Measurements from ENCODE around the gene DUSP8. TPM values are rescaled to one million over a fixed set of nuclear protein-coding genes. Genes with fewer than 3 reads are reported as not detected.

The DUSP8 gene
- total RNA-seq, 1 experiment from 2014 or later: 10.2 TPM

DNA sequence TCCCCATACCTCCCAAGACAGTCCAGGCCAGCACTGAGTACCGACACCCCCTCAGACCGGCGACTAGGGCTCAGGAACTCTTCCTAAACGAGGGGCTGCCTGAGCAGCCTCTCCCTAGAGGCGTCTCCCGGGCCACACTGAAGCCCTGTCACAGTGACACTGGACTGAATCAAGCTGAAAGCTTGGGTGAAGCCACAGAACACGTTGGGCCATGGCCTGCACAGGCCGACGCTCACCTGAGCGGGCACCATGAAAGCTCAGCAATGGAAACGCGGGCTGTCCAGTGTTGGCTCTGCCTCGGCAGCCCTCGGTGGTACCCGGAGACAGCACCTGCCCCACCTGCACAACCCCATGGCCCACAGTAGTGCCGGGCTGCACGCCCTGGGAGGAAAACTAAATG, 42.8 kb downstream of the DUSP8 start:
- CTCF ChIA-PET: no interaction called here
- H3K79me2 ChIP-seq (ENCODE audit: insufficient read depth, low read length): peaks cover 42% of the 10 kb centered on the region

DNA sequence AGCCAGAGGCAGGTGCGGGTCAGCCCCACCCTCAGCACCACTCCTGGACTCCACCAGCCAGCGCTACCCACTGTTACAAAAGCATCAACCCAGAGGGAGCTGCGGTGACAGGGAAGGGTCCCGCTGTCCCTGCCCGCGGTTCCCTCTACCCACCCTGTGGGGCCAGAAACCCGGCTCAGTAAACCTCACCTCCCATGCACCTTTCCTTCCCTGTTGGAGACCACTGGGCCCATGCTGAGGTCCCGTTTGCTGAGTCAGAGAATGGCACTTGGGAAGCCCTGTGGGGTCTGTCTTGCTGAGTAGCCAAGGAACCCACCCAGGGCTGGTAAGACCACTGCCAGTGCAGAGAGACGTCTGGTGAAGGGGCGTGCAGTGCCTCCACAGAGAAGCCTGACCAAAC, 43.4 kb downstream of the DUSP8 start:
- Histone ChIP-seq H3K9ac (ENCODE audit: low read length) (no peak overlapping the region), H3K4me3 (replicated peaks in 1 of 2; ENCODE audit: low read depth in 1 of 2, low read length in 2 of 2) (no peak overlapping the region), H3K4me2 (ENCODE audit: low read length) (no peak overlapping the region), H4K20me1 (ENCODE audit: insufficient read depth) (no peaks in the 10 kb centered on the region), H3K9me2 (ENCODE audit: insufficient read depth) (no peaks in the 10 kb centered on the region), H3K27ac (ENCODE audit: low read depth, low read length) (no peak overlapping the region), H3K27me3 (ENCODE audit: insufficient read depth, low read length) (no peaks in the 10 kb centered on the region), H2AFZ (ENCODE audit: low read depth, low read length, poor library complexity, severe bottlenecking) (no peak overlapping the region), H3K36me3 (ENCODE audit: control insufficient read depth in 1 of 2, insufficient read depth in 2 of 2, low read length in 2 of 2) (no peaks in the 10 kb centered on the region), H3K79me2 (ENCODE audit: insufficient read depth, low read length) (peaks cover 41% of the 10 kb centered on the region), H3K4me1 (ENCODE audit: control insufficient read depth in 1 of 2, insufficient read depth in 2 of 2, low read length in 2 of 2) (peaks cover 4% of the 10 kb centered on the region in 2 experiments; a peak in 1 of 4 replicates), H3K9me3 (ENCODE audit: control insufficient read depth in 1 of 2, insufficient read depth in 1 of 2, low read depth in 1 of 2, low read length in 2 of 2) (no peaks in the 10 kb centered on the region)
- ChIA-PET RAD21 (ENCODE audit: low non-redundant PET in 1 of 2, low total read pairs in 2 of 2, uncharacterized antibody in 2 of 2, unreplicated experiment in 2 of 2) (no interaction called here), CTCF (no interaction called here), POLR2A (no interaction called here)
- ATAC-seq: no peak
- intact Hi-C loops (cut with micrococcal nuclease): no loop called here
- no TSS peak for BruUV-seq (replicated peaks)
- TF ChIP-seq SIN3A (IDR thresholded peaks at IDR 0.05; ENCODE audit: low read depth): no peak
- DNase-seq (ENCODE audit: low read depth, low spot score): no peak

More for the DNA sequence above, 42.8 kb downstream of the DUSP8 start:
- H3K9ac ChIP-seq (ENCODE audit: low read length): no peak overlapping the region
- no peak overlapping the region for H3K4me3 ChIP-seq (replicated peaks in 1 of 2; ENCODE audit: low read depth in 1 of 2, low read length in 2 of 2)
- no peak for DNase-seq (ENCODE audit: low read depth, low spot score)
- H3K27ac ChIP-seq (ENCODE audit: low read depth, low read length): no peak overlapping the region
- no peaks in the 10 kb centered on the region for H3K9me2 ChIP-seq (ENCODE audit: insufficient read depth)
- H4K20me1 ChIP-seq (ENCODE audit: insufficient read depth): no peaks in the 10 kb centered on the region
- TF ChIP-seq EZH2phosphoT487 (IDR thresholded peaks at IDR 0.05; ENCODE audit: borderline replicate concordance) (no peak), JUND (IDR thresholded peaks at IDR 0.05) (no peak), SP1 (IDR thresholded peaks at IDR 0.05; ENCODE audit: low read depth) (no peak)
- no peaks in the 10 kb centered on the region for H3K36me3 ChIP-seq (ENCODE audit: control insufficient read depth in 1 of 2, insufficient read depth in 2 of 2, low read length in 2 of 2)
- ATAC-seq: no peak
- no peaks in the 10 kb centered on the region for H3K27me3 ChIP-seq (ENCODE audit: insufficient read depth, low read length)
- H3K4me1 ChIP-seq (ENCODE audit: control insufficient read depth in 1 of 2, insufficient read depth in 2 of 2, low read length in 2 of 2): peaks cover 4% of the 10 kb centered on the region in 2 experiments; a peak in 1 of 4 replicates
- no TSS peak for BruUV-seq (replicated peaks)
- ChIA-PET POLR2A (no interaction called here), RAD21 (ENCODE audit: low non-redundant PET in 1 of 2, low total read pairs in 2 of 2, uncharacterized antibody in 2 of 2, unreplicated experiment in 2 of 2) (no interaction called here)
- no peaks in the 10 kb centered on the region for H3K9me3 ChIP-seq (ENCODE audit: control insufficient read depth in 1 of 2, insufficient read depth in 1 of 2, low read depth in 1 of 2, low read length in 2 of 2)
- no peak overlapping the region for H3K4me2 ChIP-seq (ENCODE audit: low read length)
- intact Hi-C loops (cut with micrococcal nuclease): no loop called here
- H2AFZ ChIP-seq (ENCODE audit: low read depth, low read length, poor library complexity, severe bottlenecking): no peak overlapping the region

GRCh38 chr11:1526785-1527184, 45.3 kb downstream of the DUSP8 start:
- H3K4me3 ChIP-seq (replicated peaks in 1 of 2; ENCODE audit: low read depth in 1 of 2, low read length in 2 of 2): no peak overlapping the region
- H4K20me1 ChIP-seq (ENCODE audit: insufficient read depth): no peaks in the 10 kb centered on the region
- no peaks in the 10 kb centered on the region for H3K9me3 ChIP-seq (ENCODE audit: control insufficient read depth in 1 of 2, insufficient read depth in 1 of 2, low read depth in 1 of 2, low read length in 2 of 2)
- TF ChIP-seq EGR1 (IDR thresholded peaks at IDR 0.05; ENCODE audit: low read depth): no peak
- TF ChIP-seq ZFX (IDR thresholded peaks at IDR 0.05): no peak
- no peak for TF ChIP-seq ELF1 (IDR thresholded peaks at IDR 0.05; ENCODE audit: borderline replicate concordance, low read depth)
- H3K27ac ChIP-seq (ENCODE audit: low read depth, low read length): no peak overlapping the region
- H3K79me2 ChIP-seq (ENCODE audit: insufficient read depth, low read length): peaks cover 32% of the 10 kb centered on the region
- intact Hi-C loops (cut with micrococcal nuclease): no loop called here
- RAD21 ChIA-PET (ENCODE audit: low non-redundant PET in 1 of 2, low total read pairs in 2 of 2, uncharacterized antibody in 2 of 2, unreplicated experiment in 2 of 2): no interaction called here
- ATAC-seq: no peak
- CTCF ChIA-PET: no interaction called here
- H3K36me3 ChIP-seq (ENCODE audit: control insufficient read depth in 1 of 2, insufficient read depth in 2 of 2, low read length in 2 of 2): no peaks in the 10 kb centered on the region
- H3K4me1 ChIP-seq (ENCODE audit: control insufficient read depth in 1 of 2, insufficient read depth in 2 of 2, low read length in 2 of 2): peaks cover 4% of the 10 kb centered on the region in 2 experiments; a peak in 1 of 4 replicates
- POLR2A ChIA-PET: no interaction called here
- BruUV-seq (replicated peaks): no TSS peak
- no peak for DNase-seq (ENCODE audit: low read depth, low spot score)
- no peak overlapping the region for H3K9ac ChIP-seq (ENCODE audit: low read length)
- H3K27me3 ChIP-seq (ENCODE audit: insufficient read depth, low read length): no peaks in the 10 kb centered on the region
- H3K9me2 ChIP-seq (ENCODE audit: insufficient read depth): no peaks in the 10 kb centered on the region
- no peak overlapping the region for H2AFZ ChIP-seq (ENCODE audit: low read depth, low read length, poor library complexity, severe bottlenecking)
- H3K4me2 ChIP-seq (ENCODE audit: low read length): no peak overlapping the region

Measured in HCT116 (cell line).